ENCODE measurements around the gene CENPQ.

Gene CENPQ

GRCh38 chr6:49506569-49507111 is 43.5 kb downstream of the CENPQ start:
- no peak for DNase-seq

DNA sequence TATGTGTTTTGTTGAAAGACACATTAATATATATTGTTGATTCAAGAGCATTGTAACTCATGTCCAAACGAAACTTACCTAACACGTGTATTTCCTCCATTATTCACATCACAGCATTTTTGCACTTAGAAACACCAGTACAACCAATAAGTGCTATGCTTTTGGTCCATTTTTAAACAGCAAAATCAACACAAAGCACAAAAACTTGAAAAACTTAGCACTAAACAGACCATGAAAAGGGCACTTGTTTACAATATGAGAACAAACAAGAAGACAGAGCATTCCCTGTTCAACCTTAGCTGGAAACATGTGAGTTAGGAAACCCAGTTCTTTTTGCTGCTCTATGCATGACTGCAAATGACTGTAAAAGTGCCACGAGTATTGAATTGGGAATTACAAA is 46.2 kb downstream of the CENPQ start:
- no peak for DNase-seq

GRCh38 chr6:49513153-49513989 is 50.2 kb downstream of the CENPQ start:
- DNase-seq, result no peak

DNA sequence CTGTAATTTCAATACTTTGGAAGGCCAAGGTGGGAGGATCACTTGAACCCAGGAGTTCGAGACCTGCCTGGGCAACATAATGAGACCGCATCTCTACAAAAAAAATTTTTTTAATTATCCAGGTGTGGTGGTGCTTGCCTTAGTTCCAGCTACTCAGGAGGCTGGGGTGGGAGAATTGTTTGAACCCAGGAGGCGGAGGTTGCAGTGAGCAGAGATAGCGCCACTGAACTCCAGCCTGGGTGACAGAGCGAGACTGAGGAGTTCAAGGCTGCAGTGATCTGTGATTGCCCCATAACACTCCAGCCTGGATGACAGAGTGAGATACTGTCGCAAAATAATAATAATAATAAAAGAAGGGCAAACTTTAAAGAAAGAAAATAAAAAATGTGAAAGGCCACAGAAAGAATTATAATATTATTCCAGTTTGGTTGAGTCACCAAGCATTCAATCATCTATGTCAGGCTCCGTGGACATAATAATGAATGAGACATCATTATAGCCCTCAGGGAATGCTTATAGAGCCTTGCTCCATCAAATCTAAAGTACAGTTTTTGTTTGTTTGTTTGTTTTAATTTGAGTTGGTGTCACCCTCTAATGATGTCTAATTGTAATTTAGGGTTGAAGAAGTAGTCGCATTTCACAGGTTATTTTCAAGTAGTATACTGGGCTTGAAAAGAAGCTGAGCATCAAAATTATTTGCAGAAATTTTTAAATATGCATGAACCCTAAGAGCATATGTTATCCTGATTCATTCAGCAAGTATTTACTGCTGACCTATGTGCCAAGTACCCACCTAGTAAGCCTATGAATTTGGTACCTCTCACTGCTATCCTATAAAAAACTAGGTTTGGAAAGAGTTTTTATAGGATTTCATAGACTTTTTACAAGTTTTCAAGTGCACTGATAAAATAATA is 51.7 kb downstream of the CENPQ start:
- no peak for DNase-seq

DNA sequence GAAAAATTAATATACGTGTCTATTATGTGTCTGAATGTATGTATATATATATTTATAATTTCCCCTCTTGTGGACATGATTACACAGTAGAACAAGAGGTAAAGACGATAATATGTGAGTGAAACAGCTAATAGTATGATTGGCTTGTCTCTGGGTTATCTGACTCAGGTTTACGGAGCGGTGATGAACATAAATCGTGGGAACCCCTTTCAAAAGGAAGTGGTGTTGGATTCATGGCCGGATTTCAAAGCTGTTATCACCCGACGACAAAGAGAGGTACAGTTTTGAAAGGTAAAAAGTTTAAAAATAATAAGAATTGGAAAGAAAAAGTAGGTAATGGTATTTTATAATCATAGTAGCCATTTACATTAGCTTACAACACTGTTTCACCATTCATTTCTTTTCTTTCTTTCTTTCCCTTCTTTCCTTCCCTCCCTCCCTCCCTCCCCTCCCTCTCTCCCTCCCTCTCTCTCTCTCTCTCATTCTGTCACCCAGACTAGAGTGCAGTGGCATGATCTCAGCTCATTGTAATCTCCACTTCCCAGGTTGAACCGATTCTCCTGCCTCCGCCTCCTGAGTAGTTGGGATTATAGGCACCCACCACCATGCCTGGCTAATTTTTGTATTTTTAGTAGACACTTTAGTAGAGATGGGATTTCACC is 52.4 kb downstream of the CENPQ start:
- no peak for DNase-seq

DNA sequence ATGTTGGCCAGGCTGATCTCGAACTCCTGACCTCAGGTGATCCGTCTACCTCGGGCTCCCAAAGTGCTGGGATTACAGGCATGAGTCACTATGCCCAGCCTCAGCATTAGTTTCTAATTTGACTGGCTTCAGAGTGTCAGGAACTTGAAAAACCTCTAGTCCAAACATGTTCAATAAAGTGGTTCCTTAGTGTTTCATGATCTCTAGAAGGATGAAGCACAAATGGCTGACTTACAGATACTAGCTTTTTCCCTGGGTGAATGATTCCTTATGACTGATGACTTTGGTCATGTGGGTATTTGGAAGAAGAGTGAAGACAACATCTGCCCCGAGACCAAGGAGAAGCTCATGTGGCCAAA is 53.0 kb downstream of the CENPQ start:
- DNase-seq, result no peak

DNA sequence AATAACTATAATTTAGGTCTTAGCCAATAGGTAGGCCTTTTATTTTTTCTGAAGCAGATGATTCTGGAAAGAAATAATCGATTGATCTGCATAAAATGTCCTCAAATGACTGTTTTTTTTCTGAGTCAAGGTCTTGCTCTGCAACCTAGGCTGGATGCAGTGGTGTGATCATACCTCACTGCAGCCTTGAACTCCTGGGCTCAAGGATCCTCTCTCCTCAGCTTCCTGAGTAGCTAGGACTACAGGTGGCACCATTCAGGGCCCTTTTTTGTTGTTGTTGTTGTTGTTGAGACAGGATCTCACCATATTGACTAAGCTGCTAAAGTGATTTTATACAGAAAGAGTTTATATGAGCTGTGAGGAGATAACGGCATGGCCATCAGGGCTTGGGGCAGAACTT is 54.7 kb downstream of the CENPQ start:
- DNase-seq, result no peak

GRCh38 chr6:49519660-49520059 is 56.5 kb downstream of the CENPQ start:
- no peak for DNase-seq

DNA sequence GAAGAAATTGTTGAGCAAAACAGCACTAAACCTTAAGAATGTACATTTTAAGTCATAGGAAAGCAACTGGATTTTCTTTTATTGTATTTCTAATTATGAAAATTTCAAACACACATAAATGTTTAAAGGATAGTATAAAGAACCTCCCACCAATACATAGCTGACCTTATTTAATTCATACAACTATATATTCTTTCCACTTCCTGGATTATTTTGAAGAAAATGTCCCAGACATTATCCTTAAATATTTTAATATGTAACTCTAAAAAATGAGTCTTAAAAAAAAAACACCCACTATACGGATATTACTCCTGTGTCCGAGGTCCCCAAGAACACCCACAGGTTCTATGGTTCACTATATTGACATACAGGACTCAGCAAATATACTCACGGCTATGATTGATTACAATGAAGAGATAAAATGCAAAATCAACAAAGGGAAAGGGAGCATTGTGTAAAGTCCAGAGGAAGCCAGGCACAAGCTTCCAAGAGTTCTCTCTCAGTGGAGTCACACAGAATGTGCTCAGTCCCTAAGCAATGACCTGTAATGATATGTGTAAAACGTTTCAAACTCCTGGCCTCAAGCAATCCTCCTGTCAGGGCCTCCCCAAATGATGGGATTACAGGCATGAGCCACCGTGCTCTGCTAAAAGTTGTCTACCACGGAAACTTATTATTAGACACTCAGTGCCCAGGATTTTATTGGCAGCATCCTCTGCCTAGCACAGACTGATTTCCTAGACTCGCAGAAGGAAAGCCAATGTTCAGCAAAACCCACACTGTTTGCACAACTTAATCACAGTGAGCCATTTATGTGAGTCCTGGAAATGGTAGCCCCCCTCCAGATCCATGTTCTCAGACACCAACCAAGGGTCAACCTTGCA is 59.8 kb downstream of the CENPQ start:
- no peak for DNase-seq

DNA sequence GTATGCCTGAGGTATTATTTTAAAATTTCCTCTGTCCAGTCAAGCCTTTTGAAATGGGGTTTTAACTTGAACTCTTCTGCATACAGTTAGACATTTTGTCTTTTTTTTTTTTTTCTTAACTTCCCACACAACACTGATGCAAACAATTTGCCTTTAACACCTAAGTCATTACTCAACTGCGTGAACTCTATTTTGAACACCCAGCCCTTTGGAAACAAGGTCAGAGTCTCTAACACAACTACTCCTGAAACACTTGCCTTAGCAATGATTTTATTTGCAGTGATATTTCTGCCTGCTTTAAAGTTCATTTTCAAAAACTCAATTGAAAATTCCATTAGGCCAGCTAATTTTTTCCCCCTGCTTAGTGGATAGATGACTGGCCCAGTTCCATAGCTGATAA is 60.7 kb downstream of the CENPQ start:
- DNase-seq, result no peak

DNA sequence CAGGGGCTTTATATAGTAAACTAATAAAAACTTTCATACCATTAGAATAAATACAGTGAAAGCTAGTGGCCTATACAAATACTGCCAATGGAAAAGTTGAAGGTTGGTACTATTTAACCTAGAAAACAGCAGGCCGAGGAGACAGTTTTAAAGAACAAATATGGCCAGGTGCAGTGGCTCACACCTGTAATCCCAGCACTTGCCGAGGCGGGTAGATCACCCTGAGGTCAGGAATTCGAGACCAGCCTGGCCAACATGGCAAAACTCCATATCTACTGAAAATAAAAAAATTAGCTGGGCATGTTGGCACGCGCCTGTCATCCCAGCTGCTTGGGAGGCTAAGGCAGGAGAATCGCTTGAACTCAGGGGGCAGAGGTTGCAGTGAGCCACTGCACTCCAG is 61.4 kb downstream of the CENPQ start:
- DNase-seq, result no peak

DNA sequence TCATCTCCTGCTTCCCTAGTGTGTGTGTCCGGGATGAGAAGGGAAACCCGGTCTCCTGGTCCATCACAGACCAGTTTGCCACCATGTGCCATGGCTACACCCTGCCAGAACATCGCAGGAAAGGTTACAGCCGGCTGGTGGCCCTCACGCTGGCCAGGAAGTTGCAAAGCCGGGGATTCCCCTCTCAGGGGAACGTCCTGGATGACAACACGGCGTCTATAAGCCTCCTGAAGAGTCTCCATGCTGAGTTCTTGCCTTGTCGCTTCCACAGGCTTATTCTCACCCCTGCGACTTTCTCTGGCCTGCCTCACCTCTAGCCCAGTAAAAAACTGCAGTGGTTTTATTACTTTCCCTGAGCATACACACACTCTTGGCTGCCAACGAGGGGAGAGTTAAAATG is 63.4 kb downstream of the CENPQ start:
- no peak for DNase-seq

DNA sequence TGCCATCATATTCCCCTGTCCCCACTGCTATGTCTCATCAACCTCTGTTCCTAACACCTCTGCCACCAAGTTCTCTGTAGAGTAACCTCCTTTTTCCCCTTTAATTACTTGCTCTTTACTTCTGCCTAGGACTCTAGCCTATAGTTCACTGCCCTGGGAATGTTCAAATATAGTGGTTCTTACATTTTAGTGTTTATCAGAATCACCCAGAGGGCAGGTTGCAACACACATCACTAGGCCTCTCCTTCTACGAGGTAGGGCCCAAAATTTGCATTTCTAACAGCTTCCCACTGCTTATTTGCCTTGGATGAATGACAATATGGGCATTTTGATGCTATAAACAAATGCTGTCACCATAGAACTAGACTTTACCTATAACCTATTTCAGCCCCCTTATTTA is 64.2 kb downstream of the CENPQ start:
- DNase-seq, result no peak

GRCh38 chr6:49528571-49528970 is 65.4 kb downstream of the CENPQ start:
- DNase-seq, result no peak

- no peak for DNase-seq
These were observed 67.1 kb downstream of the CENPQ start for GRCh38 chr6:49530141-49530776.

DNA sequence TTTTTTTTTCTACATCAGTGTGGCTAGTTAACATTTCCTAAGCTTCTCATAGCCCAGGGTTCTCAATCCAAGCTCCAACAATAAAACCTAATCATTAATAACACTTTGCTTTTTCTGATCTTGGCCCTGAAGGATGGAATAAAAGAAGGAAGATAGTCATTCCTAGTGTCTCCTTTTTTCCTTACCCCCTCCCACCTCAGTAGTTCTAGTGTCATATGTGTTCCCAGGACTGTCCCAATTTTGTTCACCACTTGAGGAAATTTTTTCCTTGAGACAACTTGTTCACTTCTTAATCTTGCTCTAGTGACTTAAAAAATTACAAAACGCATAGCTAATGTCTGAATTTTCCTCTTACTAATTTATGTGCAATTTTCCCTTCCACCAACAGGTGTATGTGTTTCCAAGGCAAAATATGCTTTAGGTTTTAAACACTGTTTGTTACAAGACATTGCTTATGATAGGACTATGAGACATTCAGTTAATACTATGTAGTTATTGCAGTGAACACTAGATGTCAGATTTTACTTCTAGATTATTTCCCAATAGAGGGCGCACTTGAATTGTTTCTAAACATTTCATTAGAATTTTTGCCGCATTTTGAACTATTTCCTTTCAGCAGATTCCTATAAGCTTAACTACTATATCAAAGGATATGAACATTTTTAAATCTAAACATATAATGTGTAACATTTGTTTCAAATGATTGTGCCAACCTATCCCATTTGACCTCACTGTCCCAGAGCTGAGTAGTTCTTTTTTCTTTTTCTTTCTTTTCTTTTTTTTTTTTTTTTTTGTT is 68.8 kb downstream of the CENPQ start:
- DNase-seq, result no peak

- DNase-seq, result no peak
These were observed 72.6 kb downstream of the CENPQ start for GRCh38 chr6:49535795-49536194.

DNA sequence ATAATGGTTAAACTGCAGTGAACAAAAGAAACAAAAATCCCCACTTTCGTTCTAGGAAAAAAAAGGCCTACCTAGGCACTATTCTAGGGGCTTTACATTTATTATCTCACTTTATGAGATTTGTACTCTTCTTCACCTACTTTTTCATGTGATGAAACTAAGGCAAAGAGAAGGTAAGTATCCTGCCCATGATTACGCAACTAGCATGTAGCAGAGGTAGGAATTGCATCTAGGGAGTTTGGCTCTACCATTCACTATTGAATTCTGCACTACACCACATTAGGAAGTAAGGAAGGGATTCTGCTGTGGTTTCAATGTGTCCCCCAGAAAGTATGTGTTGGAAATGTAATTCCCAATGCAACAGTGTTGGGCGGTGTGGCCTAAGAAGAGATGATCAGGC is 75.9 kb downstream of the CENPQ start:
- no peak for DNase-seq

DNA sequence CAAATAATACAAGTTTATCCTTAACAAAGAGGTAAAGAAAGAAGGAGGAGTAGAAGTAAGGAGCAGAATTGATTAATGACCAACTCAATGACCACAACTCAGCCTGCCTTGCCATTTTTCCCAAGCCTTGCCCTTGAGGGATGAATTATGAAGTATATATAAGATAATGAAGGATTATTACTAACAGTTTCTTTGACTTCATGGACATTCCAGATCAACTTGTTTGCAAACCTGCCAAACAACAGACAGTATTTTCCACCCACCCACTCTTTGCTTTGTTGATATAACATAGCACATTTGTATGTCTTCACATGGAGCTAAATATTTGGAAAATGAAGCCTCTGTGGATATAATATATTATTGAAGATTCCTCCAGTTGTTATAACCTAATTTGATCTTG is 77.4 kb downstream of the CENPQ start:
- no peak for DNase-seq

GRCh38 chr6:49541210-49541724 is 78.1 kb downstream of the CENPQ start:
- DNase-seq, result no peak

- DNase-seq, result no peak
These were observed 78.8 kb downstream of the CENPQ start for GRCh38 chr6:49541936-49542335.

All from GDM1 (cell line).